Measurements from ENCODE around the gene CD101. TPM values are rescaled to one million over a fixed set of nuclear protein-coding genes. Genes with fewer than 3 reads are reported as not detected.

The CD101 gene
- total RNA-seq, 4 donors from 2014 or later = under 0.01 to 2.9 (median 0.59) TPM; not detected in 1

GRCh38 chr1:117013309-117013858, 11.8 kb downstream of the CD101 start:
- 91 to 92% methylated on average over 5 of the region's 5 CpGs for WGBS, 2 donors
- H3K9me3 ChIP-seq = no peaks in the 10 kb centered on the region
- DNase-seq (ENCODE audit: low spot score in 2 of 2) = no peak
- H3K27ac ChIP-seq = no peak overlapping the region
- peaks cover 0 to 4% (median 0%) of the 10 kb centered on the region in 4 donors for H3K4me1 ChIP-seq
- TF ChIP-seq EP300 (IDR thresholded peaks at IDR 0.05) = no peak
- TF ChIP-seq POLR2A (IDR thresholded peaks at IDR 0.05) = no peak
- TF ChIP-seq CTCF (IDR thresholded peaks at IDR 0.05) = no peak
- H3K36me3 ChIP-seq = no peaks in the 10 kb centered on the region
- no peak overlapping the region for H3K4me3 ChIP-seq
- no peaks in the 10 kb centered on the region for H3K27me3 ChIP-seq

DNA sequence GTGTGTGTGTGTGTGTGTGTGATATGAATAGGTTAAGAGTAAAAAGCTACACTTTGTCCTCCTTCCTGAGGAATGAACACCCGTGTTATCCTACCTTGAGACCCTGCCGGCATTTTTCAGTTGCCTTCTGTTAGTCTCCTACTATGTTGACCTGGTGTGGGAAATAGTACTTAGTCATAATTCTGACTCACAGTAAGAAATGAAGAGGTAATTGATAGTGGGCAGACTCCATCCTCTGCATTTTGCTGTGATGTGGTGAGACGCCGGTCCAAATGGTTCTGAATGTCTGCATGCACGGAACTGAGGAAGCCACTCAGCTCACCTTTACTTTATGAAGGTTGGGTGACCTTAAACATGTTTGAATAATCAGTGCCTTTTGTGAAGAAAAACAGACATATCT, 12.6 kb downstream of the CD101 start:
- Histone ChIP-seq H3K9me3 (no peaks in the 10 kb centered on the region), H3K27me3 (no peaks in the 10 kb centered on the region), H3K4me1 (peaks cover 0 to 4% (median 0%) of the 10 kb centered on the region in 4 donors), H3K36me3 (no peaks in the 10 kb centered on the region), H3K4me3 (no peak overlapping the region), H3K27ac (no peak overlapping the region)
- WGBS, 2 donors = 93 to 95% methylated on average over 5 of the region's 5 CpGs
- no peak for DNase-seq (ENCODE audit: low spot score in 2 of 2)
- TF ChIP-seq CTCF (IDR thresholded peaks at IDR 0.05) = no peak

DNA sequence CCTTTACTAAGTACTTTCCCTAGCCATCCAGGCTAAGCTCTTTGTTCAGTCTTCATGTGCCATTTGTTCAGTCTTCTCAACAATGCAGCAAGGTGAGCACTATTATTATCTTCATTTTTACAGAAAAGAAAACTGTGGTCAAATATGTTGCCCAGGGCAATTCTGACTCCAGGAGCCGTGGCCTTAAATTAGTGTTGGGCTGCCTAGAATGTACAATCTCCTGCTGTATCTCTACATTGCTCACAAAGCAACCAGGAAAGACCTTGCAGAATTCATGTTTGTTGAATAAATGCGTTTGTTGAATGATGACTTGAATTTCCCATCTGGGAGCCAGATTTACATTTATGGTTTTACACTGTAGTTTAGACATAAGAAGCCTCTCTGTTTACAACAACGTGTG, 14.2 kb downstream of the CD101 start:
- 81 to 84% methylated on average over 3 of the region's 3 CpGs for WGBS, 2 donors
- peaks cover 0 to 4% (median 0%) of the 10 kb centered on the region in 4 donors for H3K4me1 ChIP-seq
- H3K27me3 ChIP-seq = no peaks in the 10 kb centered on the region
- no peaks in the 10 kb centered on the region for H3K9me3 ChIP-seq
- DNase-seq (ENCODE audit: low spot score in 2 of 2) = no peak
- H3K4me3 ChIP-seq = no peak overlapping the region
- no peak overlapping the region for H3K27ac ChIP-seq
- TF ChIP-seq POLR2A (IDR thresholded peaks at IDR 0.05) = no peak
- TF ChIP-seq EP300 (IDR thresholded peaks at IDR 0.05) = no peak
- no peak for TF ChIP-seq CTCF (IDR thresholded peaks at IDR 0.05)
- no peaks in the 10 kb centered on the region for H3K36me3 ChIP-seq

- WGBS, 2 donors = 58 to 73% methylated on average over 4 of the region's 4 CpGs
- no peak for DNase-seq (ENCODE audit: low spot score in 2 of 2)
Observed at GRCh38 chr1:117017062-117017461, 15.5 kb downstream of the CD101 start.

DNA sequence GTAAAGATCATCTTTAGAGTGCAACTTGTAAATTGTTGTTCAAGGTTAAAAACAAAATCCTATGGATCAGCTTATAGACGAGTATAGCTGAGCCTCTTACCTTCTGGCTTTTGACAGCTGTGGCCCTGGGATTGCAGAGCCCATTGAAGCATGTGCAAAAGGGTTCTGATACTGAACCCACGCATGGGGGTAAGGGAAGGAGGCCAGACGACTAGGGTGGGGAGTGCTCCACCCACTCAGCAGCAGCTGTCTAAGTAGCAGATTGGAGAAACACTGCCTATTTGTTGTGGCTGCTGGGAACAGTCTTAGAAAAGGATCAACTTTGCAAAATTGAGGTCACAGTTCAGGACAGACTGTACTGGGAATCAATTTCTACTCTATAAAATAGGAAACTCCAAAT, 16.1 kb downstream of the CD101 start:
- no peak for TF ChIP-seq CTCF (IDR thresholded peaks at IDR 0.05)
- no peak for TF ChIP-seq POLR2A (IDR thresholded peaks at IDR 0.05)
- peak in 1 of 2 donors; percentile 37 for TF ChIP-seq EP300 (IDR thresholded peaks at IDR 0.05)
- no peak for DNase-seq (ENCODE audit: low spot score in 2 of 2)
- WGBS, 2 donors = 21 to 33% methylated on average over 3 of the region's 3 CpGs
- Histone ChIP-seq H3K27ac (peak overlapping the region in 2 of 4 donors; percentile 2 to 61), H3K4me1 (peaks cover 0 to 4% (median 0%) of the 10 kb centered on the region in 4 donors), H3K4me3 (no peak overlapping the region), H3K27me3 (no peaks in the 10 kb centered on the region), H3K9me3 (no peaks in the 10 kb centered on the region), H3K36me3 (no peaks in the 10 kb centered on the region)

More at GRCh38 chr1:117017062-117017461, 15.5 kb downstream of the CD101 start:
- Histone ChIP-seq H3K4me1 (peaks cover 0 to 4% (median 0%) of the 10 kb centered on the region in 4 donors), H3K36me3 (no peaks in the 10 kb centered on the region), H3K27ac (no peak overlapping the region), H3K9me3 (no peaks in the 10 kb centered on the region), H3K27me3 (no peaks in the 10 kb centered on the region), H3K4me3 (no peak overlapping the region)
- no peak for TF ChIP-seq EP300 (IDR thresholded peaks at IDR 0.05)
- no peak for TF ChIP-seq POLR2A (IDR thresholded peaks at IDR 0.05)
- TF ChIP-seq CTCF (IDR thresholded peaks at IDR 0.05) = no peak
